ENCODE measurements around the gene RC3H1.
"Not testable (repeated sequence)": the region's sequence is repeated elsewhere in the genome, so short reads cannot be mapped to it uniquely, and the experiment has no call there.

The RC3H1 gene, protein sequence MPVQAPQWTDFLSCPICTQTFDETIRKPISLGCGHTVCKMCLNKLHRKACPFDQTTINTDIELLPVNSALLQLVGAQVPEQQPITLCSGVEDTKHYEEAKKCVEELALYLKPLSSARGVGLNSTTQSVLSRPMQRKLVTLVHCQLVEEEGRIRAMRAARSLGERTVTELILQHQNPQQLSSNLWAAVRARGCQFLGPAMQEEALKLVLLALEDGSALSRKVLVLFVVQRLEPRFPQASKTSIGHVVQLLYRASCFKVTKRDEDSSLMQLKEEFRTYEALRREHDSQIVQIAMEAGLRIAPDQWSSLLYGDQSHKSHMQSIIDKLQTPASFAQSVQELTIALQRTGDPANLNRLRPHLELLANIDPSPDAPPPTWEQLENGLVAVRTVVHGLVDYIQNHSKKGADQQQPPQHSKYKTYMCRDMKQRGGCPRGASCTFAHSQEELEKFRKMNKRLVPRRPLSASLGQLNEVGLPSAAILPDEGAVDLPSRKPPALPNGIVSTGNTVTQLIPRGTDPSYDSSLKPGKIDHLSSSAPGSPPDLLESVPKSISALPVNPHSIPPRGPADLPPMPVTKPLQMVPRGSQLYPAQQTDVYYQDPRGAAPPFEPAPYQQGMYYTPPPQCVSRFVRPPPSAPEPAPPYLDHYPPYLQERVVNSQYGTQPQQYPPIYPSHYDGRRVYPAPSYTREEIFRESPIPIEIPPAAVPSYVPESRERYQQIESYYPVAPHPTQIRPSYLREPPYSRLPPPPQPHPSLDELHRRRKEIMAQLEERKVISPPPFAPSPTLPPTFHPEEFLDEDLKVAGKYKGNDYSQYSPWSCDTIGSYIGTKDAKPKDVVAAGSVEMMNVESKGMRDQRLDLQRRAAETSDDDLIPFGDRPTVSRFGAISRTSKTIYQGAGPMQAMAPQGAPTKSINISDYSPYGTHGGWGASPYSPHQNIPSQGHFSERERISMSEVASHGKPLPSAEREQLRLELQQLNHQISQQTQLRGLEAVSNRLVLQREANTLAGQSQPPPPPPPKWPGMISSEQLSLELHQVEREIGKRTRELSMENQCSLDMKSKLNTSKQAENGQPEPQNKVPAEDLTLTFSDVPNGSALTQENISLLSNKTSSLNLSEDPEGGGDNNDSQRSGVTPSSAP

DNA sequence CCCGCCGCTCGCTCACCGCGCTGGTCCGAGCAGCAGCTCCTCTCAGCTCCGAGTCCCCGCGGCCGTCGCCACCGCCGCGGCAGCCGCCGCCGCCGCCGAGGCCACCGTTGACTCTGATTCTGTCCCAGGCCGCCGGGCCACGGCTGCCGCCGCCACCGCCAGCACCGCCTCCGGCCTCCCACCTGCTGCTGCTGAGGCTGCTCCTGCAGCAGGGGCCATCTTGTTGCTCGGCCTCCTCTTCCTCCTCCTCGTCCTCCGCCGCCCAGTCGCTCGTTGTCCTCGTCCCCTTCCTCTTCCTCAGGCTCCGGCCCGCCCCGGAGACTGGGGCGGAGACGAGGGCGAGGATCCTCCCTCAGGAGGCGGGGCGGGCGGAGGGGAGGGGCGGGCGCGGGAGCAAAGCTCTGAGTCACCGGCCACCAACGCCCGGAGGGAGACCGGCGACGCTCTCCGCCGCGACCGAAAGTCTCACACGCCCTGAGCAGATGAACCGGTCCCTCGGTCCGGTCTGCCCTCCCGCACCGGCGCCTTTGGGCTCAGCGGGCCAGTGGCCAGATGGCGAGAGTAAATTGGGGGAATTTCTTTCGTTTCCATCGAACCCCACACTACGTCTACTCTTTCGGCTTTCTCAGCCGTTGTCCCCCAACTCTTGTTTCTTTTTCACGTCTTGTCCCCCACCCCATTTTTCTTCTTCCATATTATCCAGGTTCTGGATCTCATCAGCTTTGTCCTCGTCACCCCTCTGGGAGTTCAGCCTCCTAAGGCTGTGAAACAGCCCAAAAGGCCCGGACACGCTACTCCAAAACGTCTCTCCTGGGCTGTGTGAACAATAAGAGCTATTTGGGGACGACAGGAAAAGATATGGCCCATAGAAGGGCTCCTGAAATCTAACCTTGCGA, at the start of gene RC3H1:
TSS of gene RC3H1 (minus strand) at position 278 of the 896 bp plus-strand sequence. CDS start 29,372 bp downstream, outside the sequence.
- DNase-seq, result peak; percentile 90

DNA sequence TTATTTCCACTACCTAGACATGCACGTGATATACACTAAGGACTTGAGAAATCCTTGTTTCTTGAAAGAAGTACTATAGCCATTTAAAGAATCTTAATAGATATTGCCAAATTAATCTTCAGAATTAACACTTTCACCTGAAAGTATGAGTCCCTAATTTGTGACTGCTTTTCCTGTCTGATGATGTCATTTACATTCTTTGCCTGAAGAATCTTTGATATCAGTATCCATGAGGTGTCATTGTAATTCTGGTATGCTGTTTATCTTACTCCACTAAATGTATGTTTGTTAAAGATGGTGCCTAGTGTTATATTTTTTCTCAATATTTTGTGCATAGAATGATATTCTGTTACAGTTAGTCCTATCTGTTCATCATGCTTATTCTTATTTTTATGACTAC, 48.5 kb upstream of the RC3H1 start:
- no peak for DNase-seq

DNA sequence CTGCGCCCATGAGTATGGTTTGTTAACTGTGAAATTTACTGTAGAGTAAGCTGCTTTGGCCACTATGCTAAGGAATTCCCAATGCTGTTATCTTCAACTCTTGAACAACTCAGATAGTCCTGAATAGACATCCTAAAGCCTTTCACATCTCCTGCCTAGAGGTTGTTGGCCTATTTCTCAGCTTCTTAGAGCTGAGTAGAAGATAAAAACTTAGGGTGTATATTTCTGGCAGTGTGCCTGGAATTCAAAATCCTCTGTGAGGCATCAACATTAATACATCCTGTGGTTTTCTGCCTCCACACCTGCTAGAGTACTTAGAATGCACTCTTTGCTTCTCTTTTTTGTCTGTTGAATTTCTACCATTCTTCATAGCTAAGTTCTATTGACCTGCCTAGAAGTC, 45.8 kb upstream of the RC3H1 start:
- peak; percentile 23 for DNase-seq

DNA sequence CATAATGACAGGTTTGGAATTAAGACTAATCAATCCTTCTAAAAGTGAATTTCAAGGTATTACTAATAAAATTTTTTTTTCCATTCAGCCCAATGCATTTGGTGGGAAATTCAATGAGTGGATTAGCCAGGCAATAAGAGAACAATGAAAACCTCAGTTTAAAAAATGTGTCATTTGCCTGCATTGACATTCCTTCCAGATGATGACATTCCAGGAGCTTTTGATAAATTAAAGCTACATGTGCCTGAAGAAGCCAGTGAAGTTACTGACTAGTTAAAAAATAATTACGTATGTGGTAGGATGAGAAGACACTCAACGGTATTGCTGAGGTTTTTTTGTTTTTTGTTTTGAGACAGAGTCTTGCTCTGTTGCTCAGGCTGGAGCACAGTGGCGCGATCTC, 37.9 kb upstream of the RC3H1 start:
- no peak for DNase-seq

DNA sequence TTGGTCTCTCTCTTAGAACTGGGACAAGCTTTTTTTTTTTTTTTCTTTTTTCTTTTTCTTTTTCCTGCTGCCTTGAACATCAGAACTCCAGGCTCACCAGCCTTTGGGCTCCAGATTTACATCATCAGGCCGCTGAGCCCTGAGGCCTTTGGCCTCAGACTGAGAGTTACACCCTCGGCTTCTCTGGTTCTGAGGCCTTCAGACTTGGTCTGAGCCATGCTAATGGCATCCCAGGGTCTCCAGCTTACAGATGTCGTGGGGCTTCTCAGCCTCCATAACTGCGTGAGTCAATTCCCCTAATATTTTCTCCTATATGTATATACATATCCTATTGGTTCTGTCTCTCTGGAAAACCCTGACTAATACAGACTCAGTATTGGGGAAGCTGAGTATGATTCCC, 36.5 kb upstream of the RC3H1 start:
- DNase-seq, result no peak

DNA sequence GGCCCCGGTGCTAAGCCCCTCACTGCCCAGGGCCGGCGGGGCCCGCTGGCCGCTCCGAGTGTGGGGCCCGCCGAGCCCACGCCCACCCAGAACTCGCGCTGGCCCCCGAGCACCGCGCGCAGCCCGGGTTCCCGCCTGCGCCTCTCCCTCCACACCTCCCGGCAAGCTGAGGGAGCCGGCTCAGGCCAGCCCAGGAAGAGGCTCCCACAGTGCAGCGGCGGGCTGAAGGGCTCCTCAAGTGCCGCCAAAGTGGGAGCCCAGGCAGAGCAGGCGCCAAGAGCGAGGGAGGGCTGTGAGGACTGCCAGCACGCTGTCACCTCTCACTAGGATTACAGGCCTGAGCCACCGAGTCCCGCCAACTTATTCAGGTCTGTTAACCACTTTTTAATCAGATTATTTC, 34.5 kb upstream of the RC3H1 start:
- DNase-seq, result not testable (repeated sequence)

DNA sequence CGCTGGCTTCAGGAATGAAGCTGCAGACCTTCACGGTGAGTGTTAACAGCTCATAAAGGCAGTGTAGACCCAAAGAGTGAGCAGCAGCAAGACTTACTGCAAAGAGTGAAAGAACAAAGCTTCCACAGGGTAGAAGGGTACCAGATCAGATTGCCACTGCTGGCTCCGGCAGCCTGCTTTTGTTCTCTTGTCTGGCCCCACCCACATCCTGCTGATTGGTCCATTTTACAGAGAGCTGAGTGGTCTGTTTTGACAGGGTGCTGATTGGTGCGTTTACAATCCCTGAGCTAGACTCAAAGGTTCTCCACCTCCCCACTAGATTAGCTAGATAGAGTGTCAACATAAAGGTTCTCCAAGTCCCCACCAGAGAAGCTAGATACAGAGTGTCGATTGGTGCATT, 33.6 kb upstream of the RC3H1 start:
- not testable (repeated sequence) for DNase-seq

DNA sequence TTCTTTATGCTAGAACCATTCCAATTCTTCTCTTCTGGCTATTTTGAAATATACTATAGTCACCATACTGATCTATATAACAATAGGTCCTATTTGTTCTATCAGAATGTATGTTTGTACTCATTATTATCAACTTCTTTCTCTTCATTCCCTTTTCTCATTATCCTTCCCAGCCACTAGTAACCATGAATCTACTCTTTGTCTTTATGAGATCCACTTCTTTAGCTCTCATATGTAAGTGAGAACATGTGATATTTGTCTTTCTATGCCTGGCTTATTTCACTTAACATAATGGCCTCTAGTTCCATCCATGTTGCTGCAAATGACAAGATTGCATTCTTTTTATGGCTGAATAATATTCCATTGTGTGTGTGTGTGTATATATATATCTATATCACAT, 31.7 kb upstream of the RC3H1 start:
- no peak for DNase-seq

DNA sequence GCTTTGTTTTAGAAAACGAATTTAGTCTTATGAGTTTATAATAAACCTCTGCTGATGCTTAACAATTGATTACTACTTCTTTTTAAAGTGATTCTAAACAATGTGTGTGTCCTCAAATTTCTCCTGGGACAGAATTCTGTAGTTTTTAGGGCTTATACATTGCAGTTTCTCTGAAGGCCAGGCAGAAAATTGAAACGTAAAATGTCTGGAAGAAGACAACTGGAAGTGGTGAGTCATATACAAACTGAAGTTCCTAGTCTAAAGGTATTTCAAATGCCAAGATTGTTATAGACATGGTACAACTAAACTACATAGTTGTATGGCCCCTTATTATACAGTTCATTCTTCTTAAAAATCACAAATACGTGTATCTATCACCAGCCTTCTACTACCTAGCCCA, 30.5 kb upstream of the RC3H1 start:
- DNase-seq, result no peak

DNA sequence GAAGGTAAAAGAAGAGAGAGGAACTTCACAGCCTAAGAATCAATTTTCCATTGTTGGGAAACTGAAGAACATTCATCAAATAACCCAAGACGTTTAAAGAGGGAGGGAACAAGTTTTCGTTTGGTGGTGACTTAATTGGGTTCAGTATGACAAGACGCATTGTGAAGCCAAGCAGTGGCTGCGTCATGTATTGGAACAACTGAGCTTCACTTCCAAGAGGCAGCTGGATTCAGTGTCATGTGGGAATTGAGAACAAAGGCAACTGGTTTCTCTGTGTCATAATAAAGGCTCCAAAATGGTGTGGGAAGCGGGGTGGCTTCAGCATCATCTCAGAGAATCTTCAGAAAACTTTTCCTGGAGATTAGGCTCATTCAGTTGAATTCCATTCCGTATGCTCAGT, 29.8 kb upstream of the RC3H1 start:
- DNase-seq, result no peak

DNA sequence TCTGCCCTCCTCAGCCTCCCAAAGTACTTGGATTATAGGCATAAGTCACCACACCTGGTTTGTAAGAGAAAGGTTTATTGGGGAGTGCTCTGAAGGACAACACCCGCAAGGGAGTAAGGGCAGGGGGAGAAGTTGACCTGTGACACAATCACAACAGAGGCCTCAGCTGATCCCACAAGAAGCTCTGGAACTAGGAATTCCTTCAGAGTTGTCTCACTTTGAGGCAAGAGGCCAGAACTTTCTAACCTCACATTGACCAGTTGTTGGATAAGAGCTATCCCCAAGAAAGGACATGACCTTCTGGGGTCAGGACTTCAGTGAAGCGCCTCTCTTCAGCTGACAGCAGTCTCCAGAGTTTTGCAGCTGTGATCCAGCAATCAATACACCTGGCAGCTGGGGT, 27.4 kb upstream of the RC3H1 start:
- DNase-seq, result no peak

DNA sequence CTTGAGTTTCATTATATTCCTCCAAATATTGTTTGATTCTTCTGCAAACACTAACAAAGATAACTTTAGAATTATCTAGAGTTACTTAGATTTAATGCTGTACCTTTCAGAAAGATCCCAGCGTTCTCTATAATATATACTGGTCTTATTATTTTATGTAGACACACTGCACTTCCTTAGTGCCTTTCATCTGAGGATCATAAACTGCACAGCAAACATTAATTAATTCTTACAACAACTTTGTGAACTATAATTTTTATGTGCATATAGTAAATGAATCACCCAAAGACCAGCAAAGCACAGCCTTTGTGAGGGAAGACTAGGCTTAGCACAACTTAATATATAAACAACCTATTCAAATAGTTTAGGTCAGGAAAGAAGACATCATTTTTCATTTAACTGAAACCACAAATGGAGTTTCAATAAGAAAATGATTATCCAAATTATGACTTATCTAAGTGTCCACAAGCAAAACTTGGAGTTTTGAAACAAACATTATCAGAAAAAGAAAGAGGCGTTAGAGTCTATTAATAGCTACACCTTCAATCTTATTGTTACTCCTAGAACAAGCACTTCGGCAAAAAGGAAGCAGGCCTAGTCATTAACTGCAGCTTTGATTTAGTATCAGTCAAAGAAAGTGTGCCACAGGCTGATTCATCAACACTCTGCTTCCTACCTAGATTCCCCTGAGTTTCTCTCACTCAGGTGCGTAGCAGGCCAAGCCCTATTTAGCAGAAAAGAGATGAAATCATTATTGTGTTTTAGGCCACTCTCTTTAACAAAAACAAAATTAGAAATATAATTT, 22.5 kb upstream of the RC3H1 start:
- DNase-seq, result no peak

DNA sequence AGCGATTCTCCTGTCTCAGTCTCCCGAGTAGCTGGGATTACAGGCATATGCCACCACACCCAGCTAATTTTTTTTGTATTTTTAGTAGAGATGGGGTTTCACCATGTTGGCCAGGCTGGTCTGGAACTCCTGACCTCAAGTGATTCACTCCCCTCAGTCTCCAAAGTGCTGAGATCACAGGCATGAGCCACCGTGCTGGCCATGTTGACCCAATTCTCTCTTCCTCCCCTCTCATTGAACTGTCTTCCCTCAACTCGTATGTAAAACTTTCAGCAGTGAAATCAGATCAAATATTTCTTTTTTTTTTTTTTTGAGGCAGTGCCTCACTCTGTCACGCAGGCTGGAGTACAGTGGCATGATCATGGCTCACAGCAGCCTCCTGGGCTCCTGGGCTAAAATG, 20.4 kb upstream of the RC3H1 start:
- DNase-seq, result not testable (repeated sequence)

DNA sequence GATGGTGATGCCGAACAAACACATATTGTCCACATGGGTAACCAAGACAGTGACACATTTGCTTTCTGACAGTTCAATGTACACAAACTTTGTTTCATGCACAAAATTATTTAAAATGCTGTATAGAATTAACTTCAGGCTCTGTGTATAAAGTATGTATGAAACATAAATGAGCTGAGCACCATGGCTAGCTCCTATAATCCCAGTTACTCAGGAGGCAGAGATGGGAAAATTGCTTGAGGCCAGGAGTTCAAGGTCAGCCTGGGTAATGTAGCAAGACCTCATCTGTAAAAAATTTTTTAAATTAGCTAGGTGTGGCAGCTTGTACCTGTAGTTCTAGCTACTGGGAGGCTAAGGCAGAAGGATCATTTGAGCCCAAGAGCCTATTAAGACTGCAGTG, 19.2 kb upstream of the RC3H1 start:
- DNase-seq, result no peak

DNA sequence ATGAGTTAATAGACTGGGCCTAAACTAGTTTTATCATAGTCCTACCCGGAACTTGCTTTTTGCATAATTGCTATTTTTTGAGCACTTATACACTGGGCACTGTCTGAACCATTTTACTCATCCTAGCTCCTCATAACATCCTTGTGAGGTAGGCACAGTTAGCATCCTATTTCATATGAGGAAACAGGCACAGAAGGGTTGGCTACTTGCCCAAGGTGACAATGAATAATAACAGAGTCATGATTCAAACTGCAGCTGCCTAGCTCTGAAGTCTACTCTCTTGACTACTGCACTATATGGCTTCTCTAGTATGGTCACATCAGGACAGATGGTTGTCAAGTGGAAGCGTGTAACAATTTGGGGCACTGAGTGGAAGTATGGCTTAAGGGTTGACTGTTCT, 18.2 kb upstream of the RC3H1 start:
- DNase-seq, result no peak

DNA sequence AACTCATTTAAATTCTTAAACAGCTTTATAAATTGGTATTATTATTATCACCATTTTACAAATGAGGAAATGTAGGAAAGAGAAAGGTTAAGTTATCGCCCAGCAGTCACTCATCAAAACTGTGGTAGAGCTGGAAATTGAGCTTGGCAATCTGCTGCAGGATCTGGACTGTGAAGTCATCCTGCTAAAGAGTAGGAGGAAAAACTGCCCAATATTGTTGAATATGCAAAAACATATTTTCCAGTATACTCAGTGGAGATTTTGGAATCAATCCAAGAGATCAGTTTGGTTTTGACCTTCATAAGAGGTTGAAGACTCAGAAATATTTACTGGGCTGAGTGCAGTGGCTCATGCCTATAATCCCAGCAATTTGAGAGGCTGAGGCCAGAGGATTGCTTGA, 16.9 kb upstream of the RC3H1 start:
- no peak for DNase-seq

DNA sequence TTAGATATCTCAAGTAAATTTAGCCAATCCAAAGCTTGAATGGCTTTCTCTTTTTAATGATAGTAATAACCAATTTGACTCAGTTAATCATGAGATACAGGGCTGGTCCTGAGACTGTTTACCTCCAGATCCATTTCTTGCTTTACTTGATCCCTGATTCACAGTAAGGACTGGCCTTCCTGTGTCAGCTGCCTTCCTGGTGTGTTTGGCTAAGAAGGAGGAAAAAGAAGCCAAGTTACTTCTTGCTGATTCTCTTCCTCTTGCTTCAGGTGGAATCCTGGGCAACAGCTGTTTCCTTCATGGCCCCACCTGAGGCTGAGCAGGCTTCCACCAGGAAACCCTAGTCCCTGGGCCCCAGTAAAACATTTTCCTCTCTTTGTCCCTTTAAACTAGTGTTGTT, 14.6 kb upstream of the RC3H1 start:
- no peak for DNase-seq

DNA sequence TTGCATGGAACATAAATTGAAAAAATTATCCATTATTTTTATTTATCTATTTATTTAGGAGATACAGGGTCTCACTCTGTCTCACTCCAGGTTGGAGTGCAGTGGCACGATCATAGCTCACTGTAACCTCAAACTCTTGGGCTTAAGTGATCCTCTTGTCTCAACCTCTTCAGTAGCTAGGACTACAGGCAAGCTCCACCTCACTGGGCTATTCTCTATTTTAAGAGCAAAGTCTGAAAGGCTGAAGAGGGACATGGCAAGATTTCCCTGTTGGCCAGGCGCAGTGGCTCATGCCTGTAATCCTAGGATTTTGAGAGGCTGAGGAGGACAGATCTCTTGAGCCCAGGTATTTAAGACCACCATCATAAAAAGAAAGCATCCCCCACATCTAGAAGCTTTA, 14.0 kb upstream of the RC3H1 start:
- DNase-seq, result no peak

DNA sequence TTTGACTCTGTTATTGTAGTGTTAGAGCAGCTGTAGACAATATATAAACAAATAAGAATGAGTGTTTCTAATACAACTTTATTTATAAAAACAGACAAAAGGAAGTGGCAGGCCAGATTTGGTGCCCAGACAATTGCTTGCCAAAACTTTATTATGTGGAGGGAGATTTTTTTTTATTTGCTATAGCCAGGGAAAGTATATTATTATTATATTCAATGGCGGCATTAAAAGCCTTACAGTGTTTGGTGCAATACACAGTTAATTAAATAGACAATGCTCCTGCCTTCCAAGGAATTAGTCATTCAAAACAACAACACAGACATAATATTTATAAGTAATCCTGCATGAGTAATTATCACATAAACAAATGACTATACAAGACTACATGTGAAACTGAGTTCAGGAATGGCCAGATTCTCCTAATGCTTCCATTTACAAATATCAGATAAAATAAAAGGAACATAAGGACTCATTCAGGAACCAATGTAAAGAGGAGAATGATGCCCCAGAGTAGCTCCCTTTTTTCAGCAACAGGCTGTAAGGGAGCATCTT, 10.6 kb upstream of the RC3H1 start:
- DNase-seq, result no peak

DNA sequence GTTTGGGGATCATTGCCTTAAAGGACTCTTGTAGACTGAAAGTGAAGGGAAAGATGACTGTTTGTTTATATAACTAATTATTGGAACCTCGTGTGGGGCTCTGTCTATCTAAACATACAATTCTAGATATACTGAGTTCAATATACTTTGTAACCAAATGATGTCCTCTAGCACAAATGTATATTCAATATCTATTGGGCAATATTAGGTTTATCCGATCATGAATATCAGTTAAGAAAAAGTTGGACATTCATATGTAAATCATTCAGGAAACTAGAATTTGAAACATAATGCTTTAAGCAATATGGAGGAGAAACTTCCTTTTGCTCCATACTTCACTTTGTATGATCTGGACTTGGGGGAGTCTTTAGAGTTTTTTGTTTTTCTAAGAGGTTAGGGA, 8.9 kb upstream of the RC3H1 start:
- DNase-seq, result no peak

DNA sequence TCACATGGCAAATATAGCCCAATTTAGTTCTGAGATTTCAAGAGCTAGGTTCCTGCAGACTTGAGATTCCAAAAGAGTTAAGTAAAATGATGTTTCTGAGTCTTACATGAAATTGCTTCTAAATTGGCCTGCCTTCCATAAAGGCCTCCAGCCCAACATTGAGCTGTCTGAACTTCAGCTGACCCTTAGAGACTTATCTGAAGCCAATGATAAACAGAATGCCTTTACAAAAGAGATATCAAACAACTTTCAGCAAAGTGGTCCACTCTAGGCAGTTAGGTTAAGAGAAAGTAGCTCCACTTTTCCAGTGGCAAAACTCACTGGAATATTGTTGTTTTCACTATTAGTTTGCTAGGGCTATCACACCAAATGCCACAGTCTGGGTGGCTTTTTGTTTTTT, 6.3 kb upstream of the RC3H1 start:
- DNase-seq, result no peak

Measured in CD4-positive, alpha-beta T cell treated with Interleukin-6 for 4 hours (primary cell).